Body of pancreas (tissue), 4 donors: ENCODE measurements around the gene HRCT1. TPM values are rescaled to one million over a fixed set of nuclear protein-coding genes. Genes with fewer than 3 reads are reported as not detected.
A peak's percentile ranks its signal among the peaks of the same experiment; 100 is the strongest.

Experiments used
- ATAC-seq: fragments of 150-250 bp; one replicate; pipeline ENCODE4 v1.9.1; 2016
- DNase-seq, 4 donors: peaks; one replicate each; pipeline ENCODE4 v3.0.0-alpha.2; 2019
- H3K27ac ChIP-seq, 4 donors: fragments of 200-600 bp; sonication (generic); 1 replicate in 3 of 4; 2 replicates in 1 of 4; pipeline versions ENCODE4 v1.5.1 to v1.6.1; 2016 to 2019; ENCODE audit warnings: mild to moderate bottlenecking in 1 of 4, mixed read lengths in 1 of 4, moderate library complexity in 1 of 4
- H3K27me3 ChIP-seq, 2 donors: fragments of 200-600 bp; sonication (generic); one replicate each; pipeline ENCODE4 v1.6.0; 2016; ENCODE audit warnings: mild to moderate bottlenecking in 1 of 2
- H3K36me3 ChIP-seq, 2 donors: fragments of 200-600 bp; sonication (generic); replicated peaks in 1 of 2; 2 replicates each; pipeline ENCODE4 v1.5.1; 2016; ENCODE audit warnings: low read depth in 2 of 2; ENCODE audit not compliant: insufficient read depth in 1 of 2
- H3K4me1 ChIP-seq: fragments of 200-600 bp; sonication (generic); one replicate; pipeline ENCODE4 v1.6.0; 2016
- H3K4me3 ChIP-seq, 2 donors: fragments of 200-600 bp; sonication (generic); 1 replicate in 1 of 2; 2 replicates in 1 of 2; pipeline ENCODE4 v1.5.1; 2016 to 2019
- H3K9me3 ChIP-seq, 3 donors: fragments of 200-600 bp; sonication (generic); 1 replicate in 2 of 3; 2 replicates in 1 of 3; pipeline ENCODE4 v1.5.1; 2016
- CTCF ChIP-seq, 7 experiments: fragments of 450-650 bp in 4 of 7; fragments of 200-600 bp in 3 of 7; sonication (generic) in 3 of 7; IDR thresholded peaks; one replicate each; pipeline ENCODE4 v1.5.1; 2016 to 2019; ENCODE audit warnings: antibody characterized with exemption in 7 of 7
- POLR2A ChIP-seq, 3 donors: fragments of 450-650 bp; IDR thresholded peaks; one replicate each; pipeline ENCODE4 v1.6.1; 2016; ENCODE audit warnings: antibody characterized with exemption in 3 of 3, mild to moderate bottlenecking in 2 of 3
- WGBS, 2 donors: methylation state at CpG; one replicate each; pipeline ENCODE4 v1.1.5; 2017; 5-methylcytosine and 5-hydroxymethylcytosine counted together
- intact Hi-C: fragments of 100-400 bp; cut with DNase I; formaldehyde crosslinking; loops from one replicate; pipeline ENCODE4 v1.15.1; 2023
- total RNA-seq, 2 donors: library from RNA; depleted of rRNA; stranded (reverse); fragments of >200 nt; gene quantifications; one replicate each; pipeline ENCODE4 v1.1.0, GENCODE V29; 2016

Gene HRCT1
- 1 to 10 TPM in 1 of 2 donors, under 1 TPM in 1; 0.99 to 3.4 TPM for total RNA-seq

GRCh38 chr9:35905912-35906679, at the start of gene HRCT1:
TSS of gene HRCT1 (plus strand) at chr9:35906202. CDS start at chr9:35906288, 86 bp downstream.
- ATAC-seq: peak; percentile 56
- 52 to 55% methylated on average over 16 to 26 of the region's 30 CpGs for WGBS, 2 donors
- no peak within 1 kb of the TSS for H3K4me3 ChIP-seq
- TF ChIP-seq POLR2A (IDR thresholded peaks at IDR 0.05): peak in 1 of 3 donors; percentile 35
- TF ChIP-seq CTCF (IDR thresholded peaks at IDR 0.05): no peak
- peak within 1 kb of the TSS; percentile 26 to 85 (median 84) for H3K27ac ChIP-seq
- H3K27me3 ChIP-seq: no peaks in the 10 kb centered on the region
- no peaks in the 10 kb centered on the region for H3K9me3 ChIP-seq
- intact Hi-C loops: loop anchor here (10.0 kb wide), 1 partner anchor 119 kb away; no protein-coding TSS in a partner anchor
- peak; percentile 68 to 90 (median 85) for DNase-seq
- no peaks in the 10 kb centered on the region for H3K36me3 ChIP-seq
- H3K4me1 ChIP-seq: peaks cover 57% of the 10 kb centered on the region

- Histone ChIP-seq H3K36me3 (no peaks in the 10 kb centered on the region), H3K4me3 (no peak overlapping the region), H3K27me3 (no peaks in the 10 kb centered on the region), H3K9me3 (no peaks in the 10 kb centered on the region), H3K4me1 (no peaks in the 10 kb centered on the region), H3K27ac (no peak overlapping the region)
- ATAC-seq (no peak), DNase-seq (no peak)
- intact Hi-C loops: no loop called here
- no peak for TF ChIP-seq CTCF (IDR thresholded peaks at IDR 0.05)
- no peak for TF ChIP-seq POLR2A (IDR thresholded peaks at IDR 0.05)
- 54 to 76% methylated on average over 3 of the region's 3 CpGs for WGBS, 2 donors
These were observed 49.8 kb upstream of the HRCT1 start for GRCh38 chr9:35856206-35856605.

- 68 to 78% methylated on average over 4 to 5 of the region's 5 CpGs for WGBS, 2 donors
- H3K4me3 ChIP-seq: no peak overlapping the region
- intact Hi-C loops: no loop called here
- ATAC-seq: no peak
- no peaks in the 10 kb centered on the region for H3K9me3 ChIP-seq
- no peak for DNase-seq
- no peak overlapping the region for H3K27ac ChIP-seq
- H3K36me3 ChIP-seq: no peaks in the 10 kb centered on the region
- no peaks in the 10 kb centered on the region for H3K4me1 ChIP-seq
- TF ChIP-seq CTCF (IDR thresholded peaks at IDR 0.05) (no peak), POLR2A (IDR thresholded peaks at IDR 0.05) (no peak)
- peaks cover 0 to 4% of the 10 kb centered on the region in 2 donors for H3K27me3 ChIP-seq
These were observed 49.1 kb upstream of the HRCT1 start for GRCh38 chr9:35856882-35857281.

- H3K9me3 ChIP-seq: no peaks in the 10 kb centered on the region
- no peaks in the 10 kb centered on the region for H3K4me1 ChIP-seq
- DNase-seq (no peak), ATAC-seq (no peak)
- peaks cover 0 to 8% of the 10 kb centered on the region in 2 donors for H3K27me3 ChIP-seq
- H3K36me3 ChIP-seq: no peaks in the 10 kb centered on the region
- intact Hi-C loops: no loop called here
- WGBS, 2 donors: 53 to 59% methylated on average over 5 of the region's 5 CpGs
- no peak overlapping the region for H3K27ac ChIP-seq
- TF ChIP-seq CTCF (IDR thresholded peaks at IDR 0.05): no peak
- TF ChIP-seq POLR2A (IDR thresholded peaks at IDR 0.05): no peak
- no peak overlapping the region for H3K4me3 ChIP-seq
These were observed 47.5 kb upstream of the HRCT1 start for GRCh38 chr9:35858458-35858857.
